Measurements from ENCODE around the gene SF3B3.

SF3B3 gene

DNA sequence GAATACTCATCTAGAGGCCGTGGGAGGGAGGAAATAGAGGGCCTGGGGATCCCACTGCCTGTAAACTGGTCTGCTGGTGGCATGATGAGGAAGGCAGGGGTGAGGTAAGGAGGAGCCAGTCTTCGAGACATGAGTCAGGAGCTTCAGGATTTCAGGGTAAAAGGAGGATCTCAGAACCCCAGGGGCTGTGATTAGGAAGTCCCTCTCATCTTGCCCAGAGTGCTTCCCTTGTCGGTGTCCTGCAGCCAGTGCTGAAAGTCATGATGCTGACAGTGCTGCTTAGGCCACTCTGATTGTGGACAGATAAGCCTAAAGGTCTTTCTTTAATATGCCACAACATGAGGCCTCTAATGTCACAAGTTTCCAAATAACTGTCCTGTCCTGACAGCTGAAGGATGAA lies 29.8 kb upstream of the SF3B3 start:
- TF ChIP-seq, protein P1, sequence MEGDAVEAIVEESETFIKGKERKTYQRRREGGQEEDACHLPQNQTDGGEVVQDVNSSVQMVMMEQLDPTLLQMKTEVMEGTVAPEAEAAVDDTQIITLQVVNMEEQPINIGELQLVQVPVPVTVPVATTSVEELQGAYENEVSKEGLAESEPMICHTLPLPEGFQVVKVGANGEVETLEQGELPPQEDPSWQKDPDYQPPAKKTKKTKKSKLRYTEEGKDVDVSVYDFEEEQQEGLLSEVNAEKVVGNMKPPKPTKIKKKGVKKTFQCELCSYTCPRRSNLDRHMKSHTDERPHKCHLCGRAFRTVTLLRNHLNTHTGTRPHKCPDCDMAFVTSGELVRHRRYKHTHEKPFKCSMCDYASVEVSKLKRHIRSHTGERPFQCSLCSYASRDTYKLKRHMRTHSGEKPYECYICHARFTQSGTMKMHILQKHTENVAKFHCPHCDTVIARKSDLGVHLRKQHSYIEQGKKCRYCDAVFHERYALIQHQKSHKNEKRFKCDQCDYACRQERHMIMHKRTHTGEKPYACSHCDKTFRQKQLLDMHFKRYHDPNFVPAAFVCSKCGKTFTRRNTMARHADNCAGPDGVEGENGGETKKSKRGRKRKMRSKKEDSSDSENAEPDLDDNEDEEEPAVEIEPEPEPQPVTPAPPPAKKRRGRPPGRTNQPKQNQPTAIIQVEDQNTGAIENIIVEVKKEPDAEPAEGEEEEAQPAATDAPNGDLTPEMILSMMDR (IDR thresholded peaks at IDR 0.05; ENCODE audit: insufficient read depth, low read depth, low read length, missing control alignments) = no peak
- H3K4me3 ChIP-seq (ENCODE audit: low read length) = no peak overlapping the region
- no peak for DNase-seq (ENCODE audit: low read depth)

DNA sequence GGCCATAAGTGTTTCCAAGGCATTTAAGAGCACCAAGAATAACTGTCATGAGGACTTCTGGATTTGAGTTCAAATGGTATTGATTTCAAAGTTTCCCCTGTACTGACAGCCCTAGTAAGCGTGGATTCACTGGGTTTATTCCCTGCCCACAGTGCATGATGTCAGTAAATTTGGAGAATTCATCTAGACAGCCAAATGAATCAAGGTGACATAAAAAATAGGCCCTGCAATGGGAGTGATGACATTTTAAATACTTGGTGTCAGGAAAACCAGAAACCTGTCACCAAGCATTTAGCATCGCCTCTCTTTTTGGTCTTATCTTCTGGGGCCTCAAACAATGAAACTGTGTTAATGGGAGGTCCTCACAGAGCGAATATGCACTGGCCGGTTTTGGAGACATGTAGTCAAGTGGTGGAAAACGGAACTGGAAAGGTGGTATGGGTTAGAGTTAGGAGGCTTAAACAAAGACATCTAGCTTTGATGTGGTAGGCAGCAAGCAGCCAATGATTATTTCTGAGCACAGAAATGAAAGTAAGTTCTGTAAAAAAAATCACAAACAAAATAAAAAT lies 29.3 kb upstream of the SF3B3 start:
- DNase-seq (ENCODE audit: low read depth) = no peak
- no peak overlapping the region for H3K4me3 ChIP-seq (ENCODE audit: low read length)
- TF ChIP-seq, protein P1 (IDR thresholded peaks at IDR 0.05; ENCODE audit: insufficient read depth, low read depth, low read length, missing control alignments) = no peak

DNA sequence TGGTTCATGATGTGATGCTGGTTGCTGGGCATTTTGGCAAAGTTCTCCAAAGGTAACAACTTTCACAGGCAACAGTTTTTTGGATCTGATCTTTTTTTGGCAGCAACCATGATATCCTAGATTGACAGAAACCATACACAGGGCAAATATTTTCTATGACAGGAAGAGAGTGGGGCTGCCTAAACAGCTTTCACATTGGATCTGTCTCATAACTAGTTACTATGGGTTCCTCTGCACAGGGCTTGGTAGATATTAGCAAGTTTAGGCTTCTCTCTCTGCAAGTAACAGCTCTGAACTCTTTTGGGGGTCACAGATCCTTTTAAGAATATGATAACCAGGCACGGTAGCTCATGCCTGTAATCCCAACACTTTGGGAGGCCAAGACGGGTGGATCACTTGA lies 28.8 kb upstream of the SF3B3 start:
- H3K4me3 ChIP-seq (ENCODE audit: low read length) = no peak overlapping the region
- TF ChIP-seq, protein P1 (IDR thresholded peaks at IDR 0.05; ENCODE audit: insufficient read depth, low read depth, low read length, missing control alignments) = no peak
- DNase-seq (ENCODE audit: low read depth) = no peak

DNA sequence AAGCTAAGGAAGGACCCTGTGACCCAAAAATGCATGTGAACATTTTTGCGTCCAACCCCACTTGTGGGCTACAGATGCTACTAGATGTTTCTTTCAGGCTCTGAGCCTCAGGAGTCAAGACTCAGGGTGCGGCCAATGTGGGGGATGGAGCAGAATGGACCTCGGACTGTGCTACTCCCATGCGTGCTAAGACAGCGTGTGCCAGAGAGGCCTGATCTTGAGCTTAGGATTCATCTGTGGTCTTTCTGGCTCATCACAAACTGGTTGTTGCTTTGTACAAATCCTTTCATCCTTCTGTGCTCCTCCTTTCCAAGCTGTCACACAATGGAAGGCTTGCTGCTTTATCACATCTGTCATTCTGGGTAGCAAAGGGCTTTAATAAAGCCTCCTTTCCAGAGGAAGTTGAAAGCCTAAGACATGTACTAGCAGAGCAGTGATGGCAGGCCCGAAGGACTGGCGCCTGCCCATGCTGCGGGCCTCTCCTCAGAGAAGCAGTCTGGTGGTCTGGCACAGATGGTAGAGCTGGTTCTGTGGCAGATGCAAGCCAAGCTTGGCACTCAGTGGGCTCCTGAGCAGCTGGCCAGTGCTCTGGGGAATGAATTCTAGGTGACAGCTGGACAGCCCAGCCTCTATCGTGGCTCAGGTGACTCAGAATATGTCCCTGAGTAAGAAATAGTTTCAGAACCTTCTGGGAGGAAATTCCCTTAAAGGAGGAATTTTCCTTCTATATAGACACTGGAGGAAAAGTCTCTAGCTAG lies 28.0 kb upstream of the SF3B3 start:
- no peak overlapping the region for H3K4me3 ChIP-seq (ENCODE audit: low read length)
- TF ChIP-seq, protein P1 (IDR thresholded peaks at IDR 0.05; ENCODE audit: insufficient read depth, low read depth, low read length, missing control alignments) = no peak
- DNase-seq (ENCODE audit: low read depth) = no peak

DNA sequence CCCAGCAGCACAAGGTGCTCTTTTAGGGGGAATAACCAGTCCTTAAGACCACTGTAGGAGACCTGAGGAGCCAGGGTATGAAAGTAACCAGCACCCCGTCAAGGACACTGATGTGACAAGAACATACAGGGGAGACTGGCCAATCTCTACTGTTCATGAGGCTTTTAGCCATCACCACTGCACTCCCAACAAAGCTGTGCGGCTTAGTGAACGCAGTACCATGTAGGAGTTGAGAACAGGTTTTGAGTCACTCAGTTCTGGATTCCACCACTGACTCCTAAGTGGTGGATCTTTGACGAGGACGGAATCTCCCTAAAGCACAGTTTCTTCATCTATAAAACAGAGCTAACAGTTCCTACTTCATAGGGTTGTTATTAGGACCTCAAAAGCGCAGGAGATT lies 27.1 kb upstream of the SF3B3 start:
- DNase-seq (ENCODE audit: low read depth) = no peak
- H3K4me3 ChIP-seq (ENCODE audit: low read length) = no peak overlapping the region
- TF ChIP-seq, protein P1 (IDR thresholded peaks at IDR 0.05; ENCODE audit: insufficient read depth, low read depth, low read length, missing control alignments) = no peak

DNA sequence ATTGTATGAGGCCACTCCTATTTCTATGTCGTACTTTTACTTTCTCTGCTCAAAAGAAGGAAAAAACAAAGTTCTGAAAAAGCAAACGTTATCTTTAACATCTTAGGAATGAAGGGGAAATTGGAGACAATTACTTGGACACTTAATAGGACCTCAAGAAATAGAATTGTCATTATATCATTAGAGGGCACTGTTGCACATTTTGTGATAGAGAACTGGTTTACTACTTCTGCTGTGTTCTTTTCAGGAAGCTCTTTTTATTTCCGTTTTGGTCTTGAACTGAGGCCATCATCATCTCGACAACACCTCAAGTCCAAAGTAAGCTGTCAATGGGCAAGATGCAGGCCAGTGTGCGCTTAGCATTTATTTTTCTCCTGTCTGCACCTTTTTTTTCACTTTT lies 14.9 kb upstream of the SF3B3 start:
- no peak for DNase-seq (ENCODE audit: low read depth)

More for the DNA sequence above, 14.9 kb upstream of the SF3B3 start:
- TF ChIP-seq, protein P1 (IDR thresholded peaks at IDR 0.05; ENCODE audit: insufficient read depth, low read depth, low read length, missing control alignments) = peak; percentile 16
- H3K4me3 ChIP-seq (ENCODE audit: low read length) = no peak overlapping the region

Measured in epithelial cell of esophagus (primary cell).